NCI-H2227 treated with DMSO at 0.1 percent for 48 hours (cell line): ENCODE measurements around the gene OR7G3.

Experiments
- DNase-seq: peaks from one replicate; lab custom pipeline; 2025; lab: John Stamatoyannopoulos, UW

OR7G3 gene

GRCh38 chr19:9126900-9127405 is at the start of gene OR7G3:
OR7G3 (minus strand) TSS chr19:9126950; CDS start chr19:9126950, 0 bp downstream.
- no peak for DNase-seq

DNA sequence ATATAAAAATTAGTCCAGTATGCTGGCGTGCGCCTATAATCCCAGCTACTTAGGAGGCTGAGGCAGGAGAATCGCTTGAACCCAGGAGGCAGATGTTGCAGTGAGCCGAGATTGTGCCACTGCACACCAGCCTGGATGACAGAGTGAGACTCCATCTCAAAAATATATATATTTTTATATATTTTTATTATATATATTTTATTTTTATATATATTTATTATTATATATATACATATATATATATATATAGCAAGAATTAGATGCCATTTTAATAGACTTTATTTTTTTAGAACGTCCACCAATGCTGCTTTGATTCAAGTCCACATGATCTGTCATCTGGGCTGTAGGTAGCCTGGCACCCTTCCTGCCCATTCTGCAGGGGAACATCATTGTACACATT is 48.6 kb upstream of the OR7G3 start:
- no peak for DNase-seq

DNA sequence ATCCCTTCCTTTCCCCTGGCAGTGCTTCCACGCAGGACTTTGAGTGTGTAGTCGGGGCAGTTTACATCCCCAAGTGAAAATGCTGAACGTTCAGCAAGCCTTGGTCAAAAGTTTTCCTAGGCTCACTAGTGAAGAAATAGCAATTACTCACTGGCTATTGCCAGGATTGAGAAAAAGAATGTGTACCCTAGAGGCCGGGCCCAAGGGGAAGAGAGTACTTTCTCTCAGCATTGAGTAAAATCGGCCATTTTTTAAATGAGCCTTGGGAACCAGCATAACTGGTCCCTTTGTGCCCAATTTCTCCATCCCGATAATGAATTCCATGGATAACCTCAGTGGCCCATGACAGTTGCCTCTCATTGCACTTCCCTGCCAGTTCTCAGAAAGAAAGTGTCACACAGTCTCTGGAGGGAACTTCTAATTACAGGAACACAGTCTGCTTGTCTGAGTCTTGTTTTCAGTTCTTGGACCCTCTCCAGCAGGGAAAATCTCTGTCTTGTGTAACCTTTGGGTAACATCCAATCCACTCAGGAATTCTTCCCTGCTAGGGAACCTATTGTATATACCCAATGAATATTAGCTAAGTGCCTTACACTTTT is 44.7 kb upstream of the OR7G3 start:
- no peak for DNase-seq

- no peak for DNase-seq
Observed at GRCh38 chr19:9166846-9167245, 40.1 kb upstream of the OR7G3 start.

DNA sequence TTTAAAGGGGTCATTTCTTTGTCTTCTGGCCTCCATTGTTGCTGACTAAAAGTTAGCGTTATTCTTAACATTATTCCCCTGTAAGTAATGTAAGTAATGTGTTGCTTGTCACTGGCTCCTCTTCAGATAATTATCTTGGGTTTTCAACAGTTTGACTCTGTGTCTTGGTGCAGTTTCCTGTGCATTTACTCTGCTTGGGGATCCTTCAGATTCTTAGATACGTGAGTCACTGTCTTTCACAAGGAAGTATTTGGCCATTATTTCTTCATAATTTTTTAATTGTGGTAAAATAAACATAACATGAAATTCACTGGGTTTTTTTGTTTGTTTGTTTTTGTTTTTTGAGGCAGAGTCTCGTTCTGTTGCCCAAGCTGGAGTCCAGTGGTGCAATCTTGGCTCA is 38.5 kb upstream of the OR7G3 start:
- no peak for DNase-seq

GRCh38 chr19:9161427-9161826 is 34.7 kb upstream of the OR7G3 start:
- no peak for DNase-seq

DNA sequence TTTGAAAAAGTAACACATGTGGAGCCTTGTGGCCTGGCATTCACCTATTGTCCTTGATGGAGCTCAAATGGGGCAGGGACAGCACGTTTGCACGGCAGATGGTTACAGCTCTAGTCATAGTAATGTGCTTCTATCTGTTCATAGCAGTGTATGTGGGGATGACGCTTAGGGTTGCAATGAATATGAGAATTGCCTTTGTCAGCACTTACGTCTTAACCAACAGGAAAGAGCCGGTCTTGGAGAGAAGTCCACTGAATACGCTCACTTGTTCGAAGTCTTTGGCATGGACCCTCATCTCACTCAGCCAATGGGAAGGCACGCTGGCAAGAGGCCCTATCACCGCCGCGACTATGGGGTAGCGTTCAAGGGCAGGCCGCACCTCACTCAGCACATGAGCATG is 33.1 kb upstream of the OR7G3 start:
- DNase-seq = no peak

DNA sequence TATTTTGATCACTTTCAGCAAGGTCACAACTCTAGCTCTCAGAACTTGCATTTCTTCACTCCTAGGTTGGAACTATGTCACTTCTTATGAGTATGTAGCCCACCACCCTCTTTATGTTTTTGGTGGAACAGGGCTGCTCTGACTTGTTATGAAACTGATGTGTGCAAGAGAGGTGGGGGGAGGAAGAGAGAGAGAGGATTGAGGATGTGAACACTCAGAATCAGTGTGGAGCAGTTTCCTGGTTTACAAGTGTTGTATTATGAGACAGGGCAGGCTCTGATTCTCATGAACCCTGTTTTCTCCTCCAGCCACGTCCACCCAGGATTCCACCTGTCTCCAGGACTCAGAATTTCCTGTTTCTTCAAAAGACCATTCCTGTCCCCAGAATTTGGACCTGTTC is 29.6 kb upstream of the OR7G3 start:
- no peak for DNase-seq

GRCh38 chr19:9155591-9155990 is 28.8 kb upstream of the OR7G3 start:
- no peak for DNase-seq

- no peak for DNase-seq
Observed at GRCh38 chr19:9151367-9151766, 24.6 kb upstream of the OR7G3 start.

DNA sequence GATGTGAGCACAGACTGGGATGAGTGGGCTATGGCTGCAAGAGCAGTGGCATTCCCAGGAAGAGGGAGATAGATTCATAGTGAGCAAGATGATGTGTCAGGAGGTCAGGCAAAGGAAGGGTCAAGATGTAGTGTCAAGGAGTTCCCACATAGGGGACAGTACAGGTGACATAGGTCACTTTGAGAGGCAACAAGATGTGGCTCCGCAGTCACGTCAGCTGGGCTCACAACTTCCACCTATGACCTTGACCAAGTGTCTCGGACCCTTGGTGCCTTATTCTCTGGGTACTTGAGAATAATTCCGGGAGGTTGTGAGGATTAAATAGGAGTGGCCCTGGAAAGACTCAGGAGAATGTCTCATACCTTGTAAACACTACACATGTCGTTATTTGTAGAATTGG is 23.9 kb upstream of the OR7G3 start:
- DNase-seq = no peak

DNA sequence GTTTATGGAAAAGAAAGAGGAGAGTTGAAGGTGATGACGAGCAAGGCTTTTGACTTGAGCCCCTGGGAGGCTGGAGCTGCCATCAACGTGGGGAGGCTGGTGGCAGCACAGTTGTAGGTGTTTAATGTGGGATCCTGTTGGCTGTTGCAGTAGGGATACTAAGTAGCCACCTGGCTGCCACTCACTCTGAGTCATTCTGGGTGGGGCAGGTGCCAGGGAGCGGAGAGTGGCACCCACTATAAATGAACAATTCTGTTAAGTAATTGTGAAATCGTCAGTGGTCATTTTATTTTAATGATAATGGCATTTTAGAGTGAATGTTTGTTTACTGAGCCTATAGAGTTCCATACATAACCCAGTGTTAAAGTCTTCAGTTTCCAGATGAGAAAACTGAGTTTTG is 23.2 kb upstream of the OR7G3 start:
- no peak for DNase-seq

GRCh38 chr19:9148697-9149096 is 21.9 kb upstream of the OR7G3 start:
- DNase-seq = no peak

DNA sequence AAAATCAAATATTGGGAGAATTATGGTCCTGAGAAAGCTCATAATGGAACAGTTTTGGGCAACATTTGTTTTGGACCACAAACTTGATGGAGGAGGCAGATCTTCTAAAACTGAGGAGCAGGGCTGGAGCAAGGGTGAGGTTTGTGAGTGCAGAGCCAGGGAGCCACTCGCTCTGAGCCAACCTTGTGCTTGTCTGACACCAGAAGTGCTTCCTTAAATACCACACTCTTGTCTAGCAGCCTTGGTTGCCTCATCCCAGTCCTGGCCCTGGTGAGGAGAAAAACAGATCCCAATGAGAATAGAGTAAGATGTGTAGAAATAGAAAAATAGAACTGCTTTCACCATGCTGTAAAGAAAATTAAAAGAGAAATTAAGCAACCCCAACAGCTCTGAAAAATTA is 20.1 kb upstream of the OR7G3 start:
- DNase-seq = no peak

DNA sequence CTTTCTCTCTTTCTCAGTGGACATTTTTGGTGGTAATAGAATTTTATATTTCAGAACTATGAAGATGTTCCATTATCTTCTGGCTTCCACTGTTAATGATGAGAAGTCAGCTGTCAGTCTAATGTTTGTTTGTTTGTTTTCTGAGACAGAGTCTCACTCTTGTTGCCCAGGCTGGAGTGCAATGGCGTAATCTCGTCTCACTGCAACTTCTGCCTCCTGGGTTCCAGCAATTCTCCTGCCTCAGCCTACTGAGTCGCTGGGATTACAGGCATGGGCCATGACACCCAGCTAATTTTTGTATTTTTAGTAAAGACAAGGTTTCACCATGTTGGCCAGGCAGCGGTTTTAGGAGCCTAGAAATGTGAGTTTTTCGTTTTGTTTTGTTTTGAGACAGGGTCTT is 18.2 kb upstream of the OR7G3 start:
- DNase-seq = no peak

DNA sequence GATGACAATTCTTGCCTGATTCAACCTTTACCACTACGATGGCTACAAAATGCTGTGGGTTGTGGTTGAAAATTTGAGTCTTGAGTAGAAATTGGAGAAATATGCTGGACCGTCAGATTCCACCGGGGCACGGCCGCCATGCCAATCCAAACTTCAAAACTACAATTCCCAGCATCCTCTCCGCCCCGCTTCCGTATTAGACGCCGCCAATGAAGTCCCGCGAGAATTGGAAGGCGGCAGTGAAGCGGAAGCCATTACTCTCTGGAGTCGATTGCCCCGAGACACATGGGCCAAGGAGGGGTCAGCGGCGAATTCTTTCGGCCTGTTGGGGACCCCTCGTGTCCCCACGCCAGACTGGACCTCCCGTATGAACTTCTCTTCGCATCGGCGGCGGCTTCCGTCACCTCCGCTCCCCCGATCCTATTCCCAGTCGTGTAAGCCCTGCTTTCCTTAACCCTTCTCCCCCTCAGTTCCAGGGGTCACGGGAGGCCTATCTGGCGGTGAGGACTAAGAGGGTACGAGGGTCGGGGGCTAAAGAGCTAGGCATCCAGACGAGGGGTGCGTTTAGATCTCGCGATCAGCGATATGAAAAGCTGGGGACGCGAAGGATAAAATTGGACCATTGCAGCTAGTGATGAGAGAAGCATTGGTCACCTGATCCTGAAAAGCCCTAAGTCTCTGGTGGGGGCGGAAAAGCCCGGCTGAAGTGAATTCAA is 13.6 kb upstream of the OR7G3 start, which contains the start of gene ZNF317:
TSS of gene ZNF317 (plus strand) at position 239 of the 716 bp plus-strand sequence. CDS start 15,620 bp downstream, outside the sequence.
- DNase-seq = peak; percentile 77

- DNase-seq = no peak
Observed at GRCh38 chr19:9139609-9140158, 12.9 kb upstream of the OR7G3 start.

- DNase-seq = no peak
Observed at GRCh38 chr19:9132422-9132821, 5.7 kb upstream of the OR7G3 start.

DNA sequence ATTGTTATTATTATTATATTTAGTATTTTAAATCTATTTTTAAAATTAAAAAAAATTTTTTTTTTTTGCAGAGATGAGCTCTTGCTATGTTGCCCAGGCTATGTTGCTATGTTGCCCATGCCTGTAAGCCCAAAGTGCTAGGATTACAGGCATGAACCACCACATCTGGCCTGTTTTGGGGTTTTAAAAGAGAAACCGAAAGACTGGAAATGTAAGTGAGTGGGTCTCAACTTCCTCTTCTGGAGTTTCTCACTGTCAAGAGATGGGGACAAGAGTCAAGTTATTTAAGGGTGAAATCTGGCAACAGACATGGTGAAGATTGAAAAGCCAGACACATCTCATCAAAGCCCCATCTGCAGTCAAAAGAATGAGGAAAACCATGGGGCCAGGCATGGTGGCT is 4.2 kb upstream of the OR7G3 start:
- no peak for DNase-seq

- DNase-seq = no peak
Observed at GRCh38 chr19:9128171-9128570, 1.4 kb upstream of the OR7G3 start.

- no peak for DNase-seq
Observed at GRCh38 chr19:9116547-9116946, 10.2 kb downstream of the OR7G3 start.

GRCh38 chr19:9115307-9115813 is 11.4 kb downstream of the OR7G3 start, which contains the start of gene OR7G1:
OR7G1 (minus strand) TSS chr19:9115763; CDS start chr19:9115763, 0 bp downstream.
- no peak for DNase-seq

DNA sequence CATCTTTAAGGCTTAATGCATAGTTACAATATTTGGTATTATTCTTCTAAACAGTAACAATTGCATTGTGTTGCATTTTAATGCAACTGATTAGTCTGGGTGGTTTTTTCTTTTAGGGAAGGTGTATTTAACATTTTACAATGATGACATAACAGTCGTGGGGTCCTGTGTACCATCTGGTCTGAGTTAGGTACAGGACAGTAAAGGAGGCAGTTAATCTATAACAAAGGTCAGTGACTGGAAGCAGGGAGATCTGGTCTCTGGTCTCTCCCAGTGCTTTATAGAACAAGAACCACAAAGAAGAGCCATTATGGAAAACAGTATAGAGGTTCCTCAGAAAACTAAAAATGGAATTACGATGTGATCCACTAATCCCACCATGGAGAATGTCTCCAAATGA is 16.8 kb downstream of the OR7G3 start:
- DNase-seq = no peak
